HCT116 (cell line): ENCODE data around the gene WDR4. TPM values are rescaled to one million over a fixed set of nuclear protein-coding genes. Genes with fewer than 3 reads are reported as not detected.

Experiments
- ATAC-seq: fragments of 200-7000 bp; cut with Tn5 transposase; 2 replicates; pipeline ENCODE4 v1.9.1; 2020; ENCODE audit warnings: mild to moderate bottlenecking, moderate library complexity
- BruUV-seq: library from RNA; stranded (reverse); fragments of 400-500 nt; replicated peaks from 2 replicates; lab custom pipeline; 2021; lab: Mats Ljungman, UMichigan
- CTCF ChIA-PET: fragments of 300-600 bp; sonication (Branson Sonifier 250); formaldehyde crosslinking; loops from one replicate; lab custom pipeline; 2021; ENCODE audit warnings: antibody characterized with exemption; lab: Charles Lee
- POLR2A ChIA-PET: fragments of 300-600, 350-600 bp; sonication (Branson Sonifier 250); formaldehyde crosslinking; loops from one replicate; lab custom pipeline; 2021; ENCODE audit warnings: antibody characterized with exemption; lab: Charles Lee
- RAD21 ChIA-PET, 2 experiments: fragments of 300-600 bp; sonication (Branson Sonifier 250); formaldehyde crosslinking; loops; one replicate each; lab custom pipeline; 2023; ENCODE audit warnings: low total read pairs in 2 of 2; ENCODE audit not compliant: uncharacterized antibody in 2 of 2, unreplicated experiment in 2 of 2, low non-redundant PET in 1 of 2; lab: Charles Lee
- DNase-seq: peaks from one replicate; pipeline ENCODE4 v3.0.0-alpha.2; 2010; ENCODE audit warnings: low read depth, low spot score
- H2AFZ ChIP-seq: fragments of 200-600 bp; shearing (Covaris generic), sonication (generic); 2 replicates; pipeline ENCODE4 v1.6.1; 2017; ENCODE audit warnings: low read depth, mixed run types, mixed read lengths, antibody characterized with exemption, low read length; ENCODE audit not compliant: poor library complexity, severe bottlenecking
- H3K27ac ChIP-seq: 2 replicates; pipeline ENCODE4 v1.5.1; 2012; ENCODE audit warnings: low read depth, low read length
- H3K27me3 ChIP-seq: fragments of 200-600 bp; sonication (generic); 2 replicates; pipeline ENCODE4 v1.6.1; 2016; ENCODE audit warnings: mixed run types, low read length, mixed read lengths; ENCODE audit not compliant: insufficient read depth
- H3K36me3 ChIP-seq, 2 experiments: fragments of 200-500 bp in 1 of 2; fragments of 200-600 bp in 1 of 2; sonication (Bioruptor generic) in 1 of 2; sonication (generic) in 1 of 2; 2 replicates each; pipeline versions ENCODE4 v1.5.1 to v1.6.1; 2014 to 2016; ENCODE audit warnings: low read length in 2 of 2, inconsistent platforms in 1 of 2, mixed read lengths in 1 of 2, mixed run types in 1 of 2; ENCODE audit not compliant: insufficient read depth in 2 of 2, control insufficient read depth in 1 of 2
- H3K4me1 ChIP-seq, 2 experiments: fragments of 200-600 bp in 1 of 2; sonication (generic) in 1 of 2; 2 replicates each; pipeline versions ENCODE4 v1.5.1 to v1.6.1; 2012 to 2017; ENCODE audit warnings: low read length in 2 of 2, inconsistent platforms in 1 of 2, mild to moderate bottlenecking in 1 of 2, mixed read lengths in 1 of 2, mixed run types in 1 of 2, moderate library complexity in 1 of 2; ENCODE audit not compliant: insufficient read depth in 2 of 2, control insufficient read depth in 1 of 2
- H3K4me2 ChIP-seq: fragments of 200-600 bp; sonication (generic); 2 replicates; pipeline ENCODE4 v1.6.1; 2017; ENCODE audit warnings: mixed run types, low read length, mixed read lengths
- H3K4me3 ChIP-seq, 2 experiments: fragments of 200-600 bp in 1 of 2; sonication (generic) in 1 of 2; replicated peaks in 1 of 2; 2 replicates each; pipeline ENCODE4 v1.5.1; 2011 to 2016; ENCODE audit warnings: low read length in 2 of 2, control low read depth in 1 of 2, low read depth in 1 of 2, mild to moderate bottlenecking in 1 of 2, mixed read lengths in 1 of 2, mixed run types in 1 of 2
- H3K79me2 ChIP-seq: fragments of 200-600 bp; sonication (generic); 2 replicates; pipeline ENCODE4 v1.6.1; 2017; ENCODE audit warnings: mild to moderate bottlenecking, mixed run types, low read length, moderate library complexity, mixed read lengths; ENCODE audit not compliant: insufficient read depth
- H3K9ac ChIP-seq: fragments of 200-600 bp; sonication (generic); 2 replicates; pipeline ENCODE4 v1.6.1; 2016; ENCODE audit warnings: low read length, mixed read lengths
- H3K9me2 ChIP-seq: fragments of 200-600 bp; sonication (generic), shearing (Covaris generic); 2 replicates; pipeline ENCODE4 v1.6.1; 2017; ENCODE audit warnings: mixed run types, mild to moderate bottlenecking, moderate library complexity; ENCODE audit not compliant: insufficient read depth
- H3K9me3 ChIP-seq, 2 experiments: fragments of 200-500 bp in 1 of 2; fragments of 200-600 bp in 1 of 2; sonication (Bioruptor generic) in 1 of 2; sonication (generic) in 1 of 2; 2 replicates each; pipeline ENCODE4 v1.6.1; 2014 to 2017; ENCODE audit warnings: low read length in 2 of 2, mixed read lengths in 2 of 2, inconsistent platforms in 1 of 2, low read depth in 1 of 2, mild to moderate bottlenecking in 1 of 2, mixed run types in 1 of 2, moderate library complexity in 1 of 2; ENCODE audit not compliant: control insufficient read depth in 1 of 2, insufficient read depth in 1 of 2
- H4K20me1 ChIP-seq: fragments of 200-600 bp; sonication (generic), shearing (Covaris generic); 2 replicates; pipeline ENCODE4 v1.6.1; 2017; ENCODE audit warnings: mixed run types, mild to moderate bottlenecking, moderate library complexity; ENCODE audit not compliant: insufficient read depth
- EGR1 ChIP-seq: IDR thresholded peaks from 2 replicates; pipeline ENCODE4 v1.6.1; 2012; ENCODE audit warnings: low read depth
- EZH2phosphoT487 ChIP-seq: fragments of 200-600 bp; IDR thresholded peaks from 2 replicates; pipeline ENCODE4 v1.6.1; 2018; ENCODE audit warnings: antibody characterized with exemption, borderline replicate concordance
- FOSL1 ChIP-seq: IDR thresholded peaks from 2 replicates; pipeline ENCODE4 v1.6.1; 2012; ENCODE audit warnings: low read depth
- JUND ChIP-seq: IDR thresholded peaks from 2 replicates; pipeline ENCODE4 v1.6.1; 2012
- RAD21 ChIP-seq: IDR thresholded peaks from 2 replicates; pipeline ENCODE4 v1.6.1; 2012; ENCODE audit warnings: low read depth, mild to moderate bottlenecking
- SIN3A ChIP-seq: IDR thresholded peaks from 2 replicates; pipeline ENCODE4 v1.6.1; 2012; ENCODE audit warnings: low read depth
- SP1 ChIP-seq: IDR thresholded peaks from 2 replicates; pipeline ENCODE4 v1.6.1; 2012; ENCODE audit warnings: low read depth
- SRF ChIP-seq: IDR thresholded peaks from 2 replicates; pipeline ENCODE4 v1.6.1; 2012; ENCODE audit warnings: low read depth
- TCF7L2 ChIP-seq: IDR thresholded peaks from 2 replicates; pipeline ENCODE4 v1.7.0; 2011; ENCODE audit warnings: borderline replicate concordance, inconsistent platforms; ENCODE audit not compliant: insufficient read depth, insufficient read length; ENCODE audit errors: extremely low read depth
- YY1 ChIP-seq: IDR thresholded peaks from 2 replicates; pipeline ENCODE4 v1.6.1; 2011; ENCODE audit warnings: low read length, low read depth, moderate library complexity, mild to moderate bottlenecking; ENCODE audit not compliant: insufficient replicate concordance; ENCODE audit errors: extremely low read depth
- ZFX ChIP-seq: fragments of 450-650 bp; IDR thresholded peaks from 2 replicates; pipeline ENCODE4 v1.6.1; 2017
- ZNF274 ChIP-seq: fragments of 200-500 bp; sonication (Bioruptor generic); IDR thresholded peaks from 2 replicates; pipeline ENCODE4 v1.6.1; 2014; ENCODE audit warnings: mild to moderate bottlenecking, low read depth, low read length, inconsistent platforms
- intact Hi-C: fragments of 100-400 bp; cut with micrococcal nuclease; formaldehyde crosslinking; loops from 2 replicates; pipeline ENCODE4 v1.10.0; 2022
- total RNA-seq: library from RNA; stranded (reverse); gene quantifications from one replicate; pipeline ENCODE4 v1.2.1, GENCODE V29; 2021; ENCODE audit not compliant: unreplicated experiment
- TF ChIP-seq, protein P1 (sequence below), 3 experiments: fragments of 200-600 bp in 1 of 3; sonication (generic) in 1 of 3; IDR thresholded peaks in 2 of 3; conservative IDR thresholded peaks in 1 of 3; 2 replicates each; pipeline ENCODE4 v1.5.1; 2012 to 2017; ENCODE audit warnings: low read depth in 2 of 3, low read length in 2 of 3, antibody characterized with exemption in 1 of 3, borderline replicate concordance in 1 of 3, control low read depth in 1 of 3, mild to moderate bottlenecking in 1 of 3, mixed read lengths in 1 of 3, mixed run types in 1 of 3, moderate library complexity in 1 of 3; ENCODE audit not compliant: insufficient read depth in 1 of 3
- TF ChIP-seq, protein P2 (sequence below): IDR thresholded peaks from 2 replicates; pipeline ENCODE4 v1.6.1; 2011; ENCODE audit warnings: mild to moderate bottlenecking, low read length, moderate library complexity; ENCODE audit not compliant: insufficient replicate concordance; ENCODE audit errors: extremely low read depth
- TF ChIP-seq, protein P3 (sequence below): IDR thresholded peaks from 2 replicates; pipeline ENCODE4 v1.6.1; 2012
- TF ChIP-seq, protein P4 (sequence below): IDR thresholded peaks from 2 replicates; pipeline ENCODE4 v1.6.1; 2012

Gene WDR4
- total RNA-seq, 1 experiment from 2014 or later, result 34.8 TPM

DNA sequence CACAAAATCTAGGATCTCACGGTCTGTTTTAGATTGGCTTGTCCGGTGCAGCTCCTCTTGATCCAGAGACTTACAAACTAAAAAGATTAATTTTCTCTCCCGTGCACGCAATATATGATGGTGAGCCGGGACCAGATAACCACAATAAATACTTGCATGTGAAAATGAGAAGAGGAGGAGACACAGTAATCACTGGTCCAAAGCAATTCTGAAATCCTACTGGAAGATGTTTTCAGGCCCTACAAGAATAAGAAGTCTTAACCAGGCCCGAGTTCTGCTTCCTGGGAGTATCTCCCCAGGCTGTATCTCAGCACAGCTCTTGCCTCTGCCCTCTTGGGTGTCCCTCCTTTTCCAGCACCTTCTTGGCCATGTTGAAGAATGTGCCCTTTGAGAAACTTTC, 1.0 kb upstream of the WDR4 start (continued):
- TF ChIP-seq, protein P1, sequence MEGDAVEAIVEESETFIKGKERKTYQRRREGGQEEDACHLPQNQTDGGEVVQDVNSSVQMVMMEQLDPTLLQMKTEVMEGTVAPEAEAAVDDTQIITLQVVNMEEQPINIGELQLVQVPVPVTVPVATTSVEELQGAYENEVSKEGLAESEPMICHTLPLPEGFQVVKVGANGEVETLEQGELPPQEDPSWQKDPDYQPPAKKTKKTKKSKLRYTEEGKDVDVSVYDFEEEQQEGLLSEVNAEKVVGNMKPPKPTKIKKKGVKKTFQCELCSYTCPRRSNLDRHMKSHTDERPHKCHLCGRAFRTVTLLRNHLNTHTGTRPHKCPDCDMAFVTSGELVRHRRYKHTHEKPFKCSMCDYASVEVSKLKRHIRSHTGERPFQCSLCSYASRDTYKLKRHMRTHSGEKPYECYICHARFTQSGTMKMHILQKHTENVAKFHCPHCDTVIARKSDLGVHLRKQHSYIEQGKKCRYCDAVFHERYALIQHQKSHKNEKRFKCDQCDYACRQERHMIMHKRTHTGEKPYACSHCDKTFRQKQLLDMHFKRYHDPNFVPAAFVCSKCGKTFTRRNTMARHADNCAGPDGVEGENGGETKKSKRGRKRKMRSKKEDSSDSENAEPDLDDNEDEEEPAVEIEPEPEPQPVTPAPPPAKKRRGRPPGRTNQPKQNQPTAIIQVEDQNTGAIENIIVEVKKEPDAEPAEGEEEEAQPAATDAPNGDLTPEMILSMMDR (IDR thresholded peaks at IDR 0.05 in 2 of 3, conservative IDR thresholded peaks at IDR 0.05 in 1 of 3; ENCODE audit: borderline replicate concordance in 1 of 3, insufficient read depth in 1 of 3, low read depth in 2 of 3, low read length in 2 of 3), result no peak

DNA sequence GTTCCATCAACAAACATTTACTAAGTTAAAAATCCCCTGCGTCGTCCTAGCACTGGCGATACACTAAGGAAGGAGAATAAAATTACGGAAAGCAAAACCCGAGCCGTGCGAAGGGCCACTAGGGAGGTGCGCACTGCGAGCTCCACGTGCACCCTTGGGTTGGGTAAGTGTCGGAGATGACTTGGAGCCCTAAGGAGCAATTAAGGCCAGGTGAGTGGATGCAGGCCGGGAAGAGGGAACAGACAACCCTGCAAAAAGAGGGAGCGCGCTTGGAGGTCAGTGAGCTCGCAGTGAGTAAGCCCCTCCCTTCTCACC, 704 bp downstream of the WDR4 start:
- H3K27ac ChIP-seq, result peak overlapping the region; percentile 82
- H3K4me2 ChIP-seq, result peak overlapping the region; percentile 90
- peak overlapping the region; percentile 94 for H3K9ac ChIP-seq
- H3K9me3 ChIP-seq, result no peaks in the 10 kb centered on the region; a peak in 1 of 4 replicates
- intact Hi-C loops, result no loop called here
- peaks cover 70% of the 10 kb centered on the region for H3K79me2 ChIP-seq
- BruUV-seq, result no TSS peak
- DNase-seq (no peak), ATAC-seq (peak; percentile 33)
- no peak overlapping the region for H2AFZ ChIP-seq
- H3K4me3 ChIP-seq, result peak overlapping the region; percentile 79 to 90
- peaks cover 9 to 32% of the 10 kb centered on the region in 2 experiments for H3K36me3 ChIP-seq
- H4K20me1 ChIP-seq, result no peaks in the 10 kb centered on the region
- CTCF ChIA-PET, result no interaction called here
- H3K27me3 ChIP-seq, result no peaks in the 10 kb centered on the region
- H3K9me2 ChIP-seq, result no peaks in the 10 kb centered on the region
- POLR2A ChIA-PET, result interaction anchor here (1.1 kb wide), 1 partner anchor 14 kb away, joined by 4 read pairs; the partner anchor contains the start of gene NDUFV3
- H3K4me1 ChIP-seq, result peaks cover 10 to 21% of the 10 kb centered on the region in 2 experiments
- RAD21 ChIA-PET, result no interaction called here
- no peak for TF ChIP-seq EZH2phosphoT487
- no peak for TF ChIP-seq FOSL1
- TF ChIP-seq, protein P2, sequence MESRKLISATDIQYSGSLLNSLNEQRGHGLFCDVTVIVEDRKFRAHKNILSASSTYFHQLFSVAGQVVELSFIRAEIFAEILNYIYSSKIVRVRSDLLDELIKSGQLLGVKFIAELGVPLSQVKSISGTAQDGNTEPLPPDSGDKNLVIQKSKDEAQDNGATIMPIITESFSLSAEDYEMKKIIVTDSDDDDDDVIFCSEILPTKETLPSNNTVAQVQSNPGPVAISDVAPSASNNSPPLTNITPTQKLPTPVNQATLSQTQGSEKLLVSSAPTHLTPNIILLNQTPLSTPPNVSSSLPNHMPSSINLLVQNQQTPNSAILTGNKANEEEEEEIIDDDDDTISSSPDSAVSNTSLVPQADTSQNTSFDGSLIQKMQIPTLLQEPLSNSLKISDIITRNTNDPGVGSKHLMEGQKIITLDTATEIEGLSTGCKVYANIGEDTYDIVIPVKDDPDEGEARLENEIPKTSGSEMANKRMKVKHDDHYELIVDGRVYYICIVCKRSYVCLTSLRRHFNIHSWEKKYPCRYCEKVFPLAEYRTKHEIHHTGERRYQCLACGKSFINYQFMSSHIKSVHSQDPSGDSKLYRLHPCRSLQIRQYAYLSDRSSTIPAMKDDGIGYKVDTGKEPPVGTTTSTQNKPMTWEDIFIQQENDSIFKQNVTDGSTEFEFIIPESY, result no peak
- TF ChIP-seq SIN3A, result no peak
- TF ChIP-seq ZFX, result no peak
- TF ChIP-seq YY1, result no peak
- TF ChIP-seq SRF, result no peak
- no peak for TF ChIP-seq EGR1
- TF ChIP-seq ZNF274, result no peak
- TF ChIP-seq, protein P3, sequence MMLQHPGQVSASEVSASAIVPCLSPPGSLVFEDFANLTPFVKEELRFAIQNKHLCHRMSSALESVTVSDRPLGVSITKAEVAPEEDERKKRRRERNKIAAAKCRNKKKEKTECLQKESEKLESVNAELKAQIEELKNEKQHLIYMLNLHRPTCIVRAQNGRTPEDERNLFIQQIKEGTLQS, result no peak
- TF ChIP-seq, protein P4, sequence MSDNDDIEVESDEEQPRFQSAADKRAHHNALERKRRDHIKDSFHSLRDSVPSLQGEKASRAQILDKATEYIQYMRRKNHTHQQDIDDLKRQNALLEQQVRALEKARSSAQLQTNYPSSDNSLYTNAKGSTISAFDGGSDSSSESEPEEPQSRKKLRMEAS, result no peak
- TF ChIP-seq SP1, result no peak
- TF ChIP-seq, protein P1 (IDR thresholded peaks at IDR 0.05 in 2 of 3, conservative IDR thresholded peaks at IDR 0.05 in 1 of 3; ENCODE audit: borderline replicate concordance in 1 of 3, insufficient read depth in 1 of 3, low read depth in 2 of 3, low read length in 2 of 3), result no peak
- no peak for TF ChIP-seq RAD21
- no peak for TF ChIP-seq JUND
- TF ChIP-seq TCF7L2, result no peak
